KBM-7 (cell line): ENCODE results near the gene SCART1.
"Not testable (repeated sequence)": the region's sequence is repeated elsewhere in the genome, so short reads cannot be mapped to it uniquely, and the experiment has no call there.

Experiments
- DNase-seq: peaks from one replicate; pipeline ENCODE4 v3.0.0-alpha.2; 2015
- in situ Hi-C: fragments of 300-500 bp; cut with MboI; formaldehyde crosslinking; loops from 2 replicates; pipeline ENCODE4 v1.14.3; 2020; ENCODE audit warnings: low sequenced_read_pairs, low pct_unique_long_range_greater_than_20kb, mixed read lengths

SCART1 gene

GRCh38 chr10:133466683-133467275, 13.0 kb downstream of the SCART1 start:
- in situ Hi-C loops = no loop called here
- DNase-seq = no peak

GRCh38 chr10:133467286-133467911, 13.7 kb downstream of the SCART1 start:
- in situ Hi-C loops = no loop called here
- DNase-seq = no peak

- DNase-seq, in situ Hi-C loops: not testable (repeated sequence)
These were observed 15.5 kb downstream of the SCART1 start for GRCh38 chr10:133469205-133469604.

- no peak for DNase-seq
- in situ Hi-C loops = no loop called here
These were observed 17.8 kb downstream of the SCART1 start for GRCh38 chr10:133471300-133472109.

GRCh38 chr10:133473270-133473669, 19.5 kb downstream of the SCART1 start:
- in situ Hi-C loops = no loop called here
- DNase-seq = no peak

GRCh38 chr10:133474027-133474426, 20.3 kb downstream of the SCART1 start:
- in situ Hi-C loops = no loop called here
- no peak for DNase-seq

GRCh38 chr10:133474665-133475424, 21.1 kb downstream of the SCART1 start:
- in situ Hi-C loops = no loop called here
- no peak for DNase-seq

- in situ Hi-C loops = no loop called here
These were observed 21.6 kb downstream of the SCART1 start for GRCh38 chr10:133475425-133475734.

GRCh38 chr10:133475821-133476640, 22.3 kb downstream of the SCART1 start:
- in situ Hi-C loops = no loop called here
- no peak for DNase-seq

More at GRCh38 chr10:133475425-133475734, 21.6 kb downstream of the SCART1 start:
- no peak for DNase-seq

- no peak for DNase-seq
- in situ Hi-C loops = no loop called here
These were observed 22.9 kb downstream of the SCART1 start for GRCh38 chr10:133476641-133476990.

- DNase-seq = no peak
- in situ Hi-C loops = no loop called here
These were observed 27.4 kb downstream of the SCART1 start for GRCh38 chr10:133481086-133481643.

GRCh38 chr10:133481657-133482056, 27.9 kb downstream of the SCART1 start:
- in situ Hi-C loops = no loop called here
- no peak for DNase-seq

- in situ Hi-C loops = no loop called here
These were observed 31.1 kb downstream of the SCART1 start for GRCh38 chr10:133484818-133485217.

GRCh38 chr10:133487085-133487484, 33.3 kb downstream of the SCART1 start:
- DNase-seq = no peak
- in situ Hi-C loops = no loop called here

More at GRCh38 chr10:133484818-133485217, 31.1 kb downstream of the SCART1 start:
- no peak for DNase-seq

- no peak for DNase-seq
- in situ Hi-C loops = no loop called here
These were observed 34.6 kb downstream of the SCART1 start for GRCh38 chr10:133488354-133488753.

- DNase-seq = no peak
- in situ Hi-C loops = no loop called here
These were observed 36.3 kb downstream of the SCART1 start for GRCh38 chr10:133489816-133490588.

- DNase-seq = peak; percentile 29
- in situ Hi-C loops = not testable (repeated sequence)
These were observed 39.8 kb downstream of the SCART1 start for GRCh38 chr10:133493562-133493961.

GRCh38 chr10:133497363-133497762, 43.6 kb downstream of the SCART1 start:
- DNase-seq = peak; percentile 51
- in situ Hi-C loops = not testable (repeated sequence)
